ENCODE measurements around the gene IL18BP. TPM values are rescaled to one million over a fixed set of nuclear protein-coding genes. Genes with fewer than 3 reads are reported as not detected.

Gene IL18BP
- total RNA-seq, 2 experiments from 2014 or later: 14.7 to 16.8 TPM

DNA sequence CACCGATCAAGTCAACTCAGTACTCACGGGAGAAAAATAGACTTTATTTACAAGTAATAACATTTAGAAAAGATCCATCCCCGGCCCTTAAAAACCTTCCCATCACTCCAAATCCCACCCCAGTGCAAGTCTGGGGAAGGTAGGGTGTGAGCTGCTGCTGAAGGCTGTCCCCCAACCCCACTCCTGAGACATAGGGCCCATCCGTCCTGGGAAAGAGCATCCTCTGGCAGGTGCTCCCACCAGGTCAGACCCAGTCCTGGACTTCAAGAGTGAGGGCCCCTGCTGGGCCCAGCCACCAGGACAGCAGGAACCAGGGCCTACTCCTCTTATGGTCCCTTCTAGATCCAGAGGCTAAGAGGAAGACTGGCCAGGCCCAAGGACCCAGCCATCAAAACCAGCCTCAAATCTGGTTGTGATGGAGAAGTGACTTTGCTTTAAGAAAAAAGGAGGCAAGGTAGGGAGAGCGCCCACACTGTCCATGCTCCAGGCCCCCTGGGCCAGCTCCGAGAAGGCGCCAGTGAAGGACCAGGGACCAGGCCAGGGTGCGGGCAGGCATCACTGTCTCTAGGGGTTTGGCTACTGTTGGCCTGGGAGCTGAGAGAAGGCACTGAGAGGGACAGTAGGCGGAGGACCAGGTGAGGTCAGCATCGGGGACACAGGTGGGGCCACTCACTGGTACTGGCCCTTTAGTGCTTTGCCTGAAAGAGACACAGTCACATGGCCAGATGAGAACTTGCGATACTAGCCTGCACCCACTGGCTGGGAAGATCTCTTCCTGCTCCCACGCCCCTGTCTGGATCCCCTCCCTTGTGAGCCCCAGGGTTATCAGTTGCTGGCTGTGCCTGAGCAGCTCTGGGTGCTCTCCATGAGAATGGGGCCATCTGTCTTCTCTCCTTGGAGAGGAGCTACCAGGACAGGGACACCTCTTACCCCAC, 4.4 kb downstream of the IL18BP start:
- DNase-seq: no peak
- Mint-ChIP-seq H3K9me3 (no peaks in the 10 kb centered on the region), H3K4me3 (no peak overlapping the region), H3K36me3 (ENCODE audit: low read depth) (peaks cover 81% of the 10 kb centered on the region), H3K4me1 (ENCODE audit: low read depth) (peaks cover 36% of the 10 kb centered on the region), H3K27ac (peak overlapping the region; percentile 72), H3K27me3 (no peaks in the 10 kb centered on the region)
- no peak for ATAC-seq (ENCODE audit: poor library complexity)
- no peak overlapping the region for H3K27ac ChIP-seq (ENCODE audit: low read depth in 1 of 2, low read length in 2 of 2)
- ChIA-PET POLR2A (no interaction called here), CTCF (no interaction called here)
- peaks cover 70% of the 10 kb centered on the region for H3K36me3 ChIP-seq (ENCODE audit: insufficient read depth, low read length)
- intact Hi-C loops (cut with DNase I, micrococcal nuclease): no loop called here
- no peak overlapping the region for H3K4me3 ChIP-seq (ENCODE audit: low read length)
- no peaks in the 10 kb centered on the region for H3K27me3 ChIP-seq (ENCODE audit: control insufficient read depth in 1 of 2, insufficient read depth in 2 of 2, low read length in 2 of 2)
- TF ChIP-seq, protein P1, sequence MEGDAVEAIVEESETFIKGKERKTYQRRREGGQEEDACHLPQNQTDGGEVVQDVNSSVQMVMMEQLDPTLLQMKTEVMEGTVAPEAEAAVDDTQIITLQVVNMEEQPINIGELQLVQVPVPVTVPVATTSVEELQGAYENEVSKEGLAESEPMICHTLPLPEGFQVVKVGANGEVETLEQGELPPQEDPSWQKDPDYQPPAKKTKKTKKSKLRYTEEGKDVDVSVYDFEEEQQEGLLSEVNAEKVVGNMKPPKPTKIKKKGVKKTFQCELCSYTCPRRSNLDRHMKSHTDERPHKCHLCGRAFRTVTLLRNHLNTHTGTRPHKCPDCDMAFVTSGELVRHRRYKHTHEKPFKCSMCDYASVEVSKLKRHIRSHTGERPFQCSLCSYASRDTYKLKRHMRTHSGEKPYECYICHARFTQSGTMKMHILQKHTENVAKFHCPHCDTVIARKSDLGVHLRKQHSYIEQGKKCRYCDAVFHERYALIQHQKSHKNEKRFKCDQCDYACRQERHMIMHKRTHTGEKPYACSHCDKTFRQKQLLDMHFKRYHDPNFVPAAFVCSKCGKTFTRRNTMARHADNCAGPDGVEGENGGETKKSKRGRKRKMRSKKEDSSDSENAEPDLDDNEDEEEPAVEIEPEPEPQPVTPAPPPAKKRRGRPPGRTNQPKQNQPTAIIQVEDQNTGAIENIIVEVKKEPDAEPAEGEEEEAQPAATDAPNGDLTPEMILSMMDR (IDR thresholded peaks at IDR 0.05): no peak
- peaks cover 25% of the 10 kb centered on the region for H3K4me1 ChIP-seq (ENCODE audit: insufficient read depth, low read length)
- no peaks in the 10 kb centered on the region for H3K9me3 ChIP-seq (ENCODE audit: control insufficient read depth in 1 of 2, insufficient read depth in 1 of 2, low read length in 2 of 2)

DNA sequence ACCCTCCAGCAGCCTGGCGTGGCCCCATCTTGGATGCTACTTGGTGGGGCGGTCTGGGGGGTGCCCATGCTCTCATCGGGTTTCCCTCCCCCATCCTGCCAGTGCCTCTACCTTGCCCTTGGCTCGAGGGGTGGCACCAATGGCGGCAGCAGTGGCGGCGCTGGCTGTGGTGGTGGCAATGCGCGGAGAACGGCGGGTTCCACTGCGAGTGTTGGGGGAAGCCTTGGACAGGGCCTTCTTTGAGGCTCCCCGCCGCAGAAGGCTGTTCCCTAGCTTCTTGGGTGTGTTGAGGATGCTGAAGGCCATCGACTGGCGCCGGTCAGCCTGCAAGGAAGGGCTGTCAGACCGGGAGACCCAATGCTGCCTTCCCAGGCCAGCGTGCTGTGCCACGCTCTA, 5.1 kb downstream of the IL18BP start:
- Histone ChIP-seq H3K9me3 (ENCODE audit: control insufficient read depth in 1 of 2, insufficient read depth in 1 of 2, low read length in 2 of 2) (no peaks in the 10 kb centered on the region), H3K4me1 (ENCODE audit: insufficient read depth, low read length) (peaks cover 18% of the 10 kb centered on the region), H3K27ac (ENCODE audit: low read depth in 1 of 2, low read length in 2 of 2) (no peak overlapping the region), H3K36me3 (ENCODE audit: insufficient read depth, low read length) (peaks cover 77% of the 10 kb centered on the region), H3K4me3 (ENCODE audit: low read length) (no peak overlapping the region), H3K27me3 (ENCODE audit: control insufficient read depth in 1 of 2, insufficient read depth in 2 of 2, low read length in 2 of 2) (no peaks in the 10 kb centered on the region)
- Mint-ChIP-seq H3K9me3 (no peaks in the 10 kb centered on the region), H3K4me3 (no peak overlapping the region), H3K4me1 (ENCODE audit: low read depth) (peaks cover 30% of the 10 kb centered on the region), H3K27ac (no peak overlapping the region), H3K27me3 (no peaks in the 10 kb centered on the region), H3K36me3 (ENCODE audit: low read depth) (peaks cover 84% of the 10 kb centered on the region)
- intact Hi-C loops (cut with DNase I, micrococcal nuclease): no loop called here
- no peak for ATAC-seq (ENCODE audit: poor library complexity)
- TF ChIP-seq, protein P1 (IDR thresholded peaks at IDR 0.05): no peak
- DNase-seq: no peak
- POLR2A ChIA-PET: no interaction called here
- CTCF ChIA-PET: no interaction called here

DNA sequence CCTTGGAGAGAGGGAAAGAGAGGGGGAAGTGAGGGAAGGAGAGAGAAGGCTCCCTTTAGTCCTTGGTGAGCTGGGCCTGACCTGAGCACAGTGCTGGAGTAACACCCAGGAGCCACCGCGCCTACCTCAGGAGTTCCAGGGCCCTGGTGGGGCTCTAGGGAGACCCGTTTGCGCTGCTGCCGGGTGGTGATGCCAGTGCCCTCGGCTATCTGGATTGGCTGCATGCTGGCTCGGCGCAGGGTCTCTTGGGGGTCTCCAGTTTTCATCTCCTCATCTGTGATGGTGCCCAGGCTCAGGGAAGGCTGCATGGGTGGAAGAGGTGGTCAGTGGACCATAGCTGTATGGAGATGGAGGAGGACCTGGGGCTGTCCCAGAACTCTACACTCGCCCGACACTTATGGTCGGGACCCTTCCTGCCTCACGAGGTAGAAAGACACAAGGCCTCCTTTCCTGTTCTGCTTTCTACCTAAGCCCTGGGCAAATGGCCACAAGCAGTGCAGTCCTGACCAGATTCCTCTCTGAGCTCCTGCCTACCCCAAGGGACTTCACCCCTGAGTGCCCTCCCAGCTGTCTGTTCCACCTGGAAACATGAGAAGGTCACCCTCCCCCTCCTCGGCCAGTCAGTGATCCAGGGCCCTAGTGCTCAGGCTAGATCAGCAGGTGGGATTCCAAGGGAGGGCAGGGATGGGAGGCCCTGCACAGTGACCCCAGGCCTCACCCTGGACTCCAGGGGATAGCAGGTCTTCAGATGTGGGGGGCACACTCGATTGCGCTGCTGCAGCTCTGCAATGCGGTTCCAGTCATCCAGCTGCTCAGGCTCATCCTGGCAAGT, 6.0 kb downstream of the IL18BP start:
- H3K4me1 Mint-ChIP-seq (ENCODE audit: low read depth): peaks cover 20% of the 10 kb centered on the region
- TF ChIP-seq, protein P1 (IDR thresholded peaks at IDR 0.05): no peak
- peaks cover 84% of the 10 kb centered on the region for H3K36me3 Mint-ChIP-seq (ENCODE audit: low read depth)
- H3K4me3 Mint-ChIP-seq: no peak overlapping the region
- no peak for DNase-seq
- POLR2A ChIA-PET: interaction anchor here (1.2 kb wide), 1 partner anchor 20 kb away, joined by 3 read pairs; no protein-coding TSS in a partner anchor
- intact Hi-C loops (cut with DNase I, micrococcal nuclease): no loop called here
- no peaks in the 10 kb centered on the region for H3K9me3 Mint-ChIP-seq
- no peak overlapping the region for H3K27ac ChIP-seq (ENCODE audit: low read depth in 1 of 2, low read length in 2 of 2)
- peaks cover 8% of the 10 kb centered on the region for H3K4me1 ChIP-seq (ENCODE audit: insufficient read depth, low read length)
- H3K27ac Mint-ChIP-seq: no peak overlapping the region
- no peaks in the 10 kb centered on the region for H3K9me3 ChIP-seq (ENCODE audit: control insufficient read depth in 1 of 2, insufficient read depth in 1 of 2, low read length in 2 of 2)
- peaks cover 86% of the 10 kb centered on the region for H3K36me3 ChIP-seq (ENCODE audit: insufficient read depth, low read length)
- CTCF ChIA-PET: no interaction called here
- H3K27me3 Mint-ChIP-seq: no peaks in the 10 kb centered on the region
- ATAC-seq (ENCODE audit: poor library complexity): no peak
- H3K27me3 ChIP-seq (ENCODE audit: control insufficient read depth in 1 of 2, insufficient read depth in 2 of 2, low read length in 2 of 2): no peaks in the 10 kb centered on the region
- H3K4me3 ChIP-seq (ENCODE audit: low read length): no peak overlapping the region
